ENCODE measurements around the gene CARD11. TPM values are rescaled to one million over a fixed set of nuclear protein-coding genes. Genes with fewer than 3 reads are reported as not detected.

The CARD11 gene
- total and polyA plus RNA-seq, 2 of the 13 experiments (the other 11 are each of a cell fraction or from before 2014, with no cell fraction given) = 0.04 TPM; not detected in 1

- no peak for TF ChIP-seq SP2 (CRISPR knock-in tag; IDR thresholded peaks at IDR 0.05)
- TF ChIP-seq HMGXB4 (CRISPR knock-in tag; IDR thresholded peaks at IDR 0.05; ENCODE audit: borderline replicate concordance in 1 of 2, low read depth in 1 of 2) = no peak
- no peak for TF ChIP-seq ZNF770 (CRISPR knock-in tag; IDR thresholded peaks at IDR 0.05)
- TF ChIP-seq ZNF564 (CRISPR knock-in tag; IDR thresholded peaks at IDR 0.05) = no peak
- no peak for TF ChIP-seq ZNF143 (CRISPR knock-in tag; IDR thresholded peaks at IDR 0.05)
- no peak for TF ChIP-seq ZNF7 (CRISPR knock-in tag; IDR thresholded peaks at IDR 0.05)
- TF ChIP-seq ZNF800 (CRISPR knock-in tag; IDR thresholded peaks at IDR 0.05) = no peak
These were observed 162.7 kb downstream of the CARD11 start (continued) for GRCh38 chr7:2880874-2881533.
